Spleen (tissue), 11 donors: Measurements from ENCODE around the gene MAL. TPM values are rescaled to one million over a fixed set of nuclear protein-coding genes. Genes with fewer than 3 reads are reported as not detected.

Experiments used
- DNase-seq: peaks from one replicate; pipeline ENCODE4 v3.0.0-alpha.2; 2020
- H3K27ac ChIP-seq, 8 donors: fragments of 200-600 bp; sonication (generic) in 7 of 8; 1 replicate in 4 of 8; 2 replicates in 4 of 8; pipeline versions ENCODE4 v1.5.0 to v1.8.0; 2016 to 2021; ENCODE audit warnings: inconsistent platforms in 4 of 8, mild to moderate bottlenecking in 4 of 8, moderate library complexity in 1 of 8
- H3K27me3 ChIP-seq, 7 donors: fragments of 200-600 bp; sonication (generic) in 6 of 7; replicated peaks in 1 of 7; 1 replicate in 4 of 7; 2 replicates in 3 of 7; pipeline versions ENCODE4 v1.5.0 to v1.8.0; 2016 to 2021; ENCODE audit warnings: inconsistent platforms in 3 of 7, mild to moderate bottlenecking in 1 of 7
- H3K36me3 ChIP-seq, 6 donors: fragments of 200-600 bp; sonication (generic) in 5 of 6; 1 replicate in 4 of 6; 2 replicates in 2 of 6; pipeline versions ENCODE4 v1.5.0 to v1.8.0; 2016 to 2021; ENCODE audit warnings: inconsistent platforms in 2 of 6
- H3K4me1 ChIP-seq, 6 donors: fragments of 200-600 bp; sonication (generic) in 5 of 6; 1 replicate in 3 of 6; 2 replicates in 3 of 6; pipeline versions ENCODE4 v1.5.0 to v1.8.0; 2016 to 2021; ENCODE audit warnings: inconsistent platforms in 3 of 6
- H3K4me3 ChIP-seq, 8 donors: fragments of 200-600 bp; sonication (generic) in 7 of 8; 1 replicate in 4 of 8; 2 replicates in 4 of 8; pipeline versions ENCODE4 v1.5.0 to v1.8.0; 2016 to 2021; ENCODE audit warnings: inconsistent platforms in 4 of 8, mild to moderate bottlenecking in 4 of 8, moderate library complexity in 2 of 8
- H3K9me3 ChIP-seq, 8 donors: fragments of 200-600 bp; sonication (generic) in 7 of 8; 1 replicate in 4 of 8; 2 replicates in 4 of 8; pipeline versions ENCODE4 v1.5.0 to v1.8.0; 2016 to 2021; ENCODE audit warnings: inconsistent platforms in 4 of 8
- POLR2A ChIP-seq, 3 donors: fragments of 450-650 bp; IDR thresholded peaks; one replicate each; pipeline ENCODE4 v1.5.1; 2017; ENCODE audit warnings: antibody characterized with exemption in 3 of 3, mild to moderate bottlenecking in 1 of 3
- POLR2AphosphoS5 ChIP-seq, 3 donors: sonication (generic); formaldehyde crosslinking; IDR thresholded peaks; one replicate each; pipeline ENCODE4 v1.5.1; 2017; ENCODE audit warnings: antibody characterized with exemption in 3 of 3
- WGBS, 5 donors: extraction: QIAGEN DNeasy Blood & Tissue Kit in 3 of 5; methylation state at CpG; one replicate each; pipeline versions ENCODE4 v1.1.5 to v1.1.7; 2013 to 2018; 5-methylcytosine and 5-hydroxymethylcytosine counted together
- intact Hi-C: fragments of 100-400 bp; cut with DNase I; formaldehyde crosslinking; loops from one replicate; pipeline ENCODE4 v1.15.0; 2023; ENCODE audit warnings: low total_unique reads
- polyA plus RNA-seq, 3 donors: library from polyadenylated mRNA; stranded (reverse); fragments of 200-250 nt; gene quantifications; one replicate each; pipeline ENCODE4 v1.2.1, GENCODE V29; 2013
- total RNA-seq, 7 donors: library from RNA; depleted of rRNA in 3 of 7; stranded (reverse); fragments of >200 nt in 3 of 7; fragmentation: NEBNext Ultra II Directional in 4 of 7; extraction: Animal tissue kit (Norgen Biotek cat#: 25700) in 4 of 7; gene quantifications; one replicate each; pipeline versions ENCODE4 v1.1.0 to v1.2.1, GENCODE V29; 2016 to 2021
- TF ChIP-seq, protein P1 (sequence below), 11 experiments: fragments of 200-600 bp in 7 of 11; fragments of 450-650 bp in 4 of 11; sonication (generic) in 4 of 11; IDR thresholded peaks in 8 of 11; conservative IDR thresholded peaks in 3 of 11; 1 replicate in 7 of 11; 2 replicates in 4 of 11; pipeline versions ENCODE4 v1.4.0 to v1.8.0; 2016 to 2021; ENCODE audit warnings: antibody characterized with exemption in 11 of 11, inconsistent platforms in 4 of 11, mild to moderate bottlenecking in 1 of 11
- donor health status: healthy with polysubstance abuse.
- donor health status: DM: no; HTN: no; CAD: no; lungs with moderate emphysema.
- donor health status: DM: no; HTN: no; CAD: no.
- donor health status: Bipolar disorder and iron deficiency.
- donor health status: healthy.
- donor health status: DM: no; HTN: no; CAD: no.
- donor health status: DM: yes; HTN: yes; CAD: no.

The MAL gene
- total and polyA plus RNA-seq, 10 donors: 4.7 to 18.8 (median 8.7) TPM

- 81 to 87% (median 86%) methylated on average over 31 of the region's 31 CpGs for WGBS, 5 donors
- H3K4me1 ChIP-seq: peaks cover 0 to 4% (median 0%) of the 10 kb centered on the region in 6 donors
- H3K27ac ChIP-seq: no peak overlapping the region
- peaks cover 0 to 39% (median 6%) of the 10 kb centered on the region in 7 donors for H3K27me3 ChIP-seq
- H3K9me3 ChIP-seq: no peaks in the 10 kb centered on the region
- no peak overlapping the region for H3K4me3 ChIP-seq
- intact Hi-C loops: no loop called here
- no peaks in the 10 kb centered on the region for H3K36me3 ChIP-seq
- TF ChIP-seq, protein P1, sequence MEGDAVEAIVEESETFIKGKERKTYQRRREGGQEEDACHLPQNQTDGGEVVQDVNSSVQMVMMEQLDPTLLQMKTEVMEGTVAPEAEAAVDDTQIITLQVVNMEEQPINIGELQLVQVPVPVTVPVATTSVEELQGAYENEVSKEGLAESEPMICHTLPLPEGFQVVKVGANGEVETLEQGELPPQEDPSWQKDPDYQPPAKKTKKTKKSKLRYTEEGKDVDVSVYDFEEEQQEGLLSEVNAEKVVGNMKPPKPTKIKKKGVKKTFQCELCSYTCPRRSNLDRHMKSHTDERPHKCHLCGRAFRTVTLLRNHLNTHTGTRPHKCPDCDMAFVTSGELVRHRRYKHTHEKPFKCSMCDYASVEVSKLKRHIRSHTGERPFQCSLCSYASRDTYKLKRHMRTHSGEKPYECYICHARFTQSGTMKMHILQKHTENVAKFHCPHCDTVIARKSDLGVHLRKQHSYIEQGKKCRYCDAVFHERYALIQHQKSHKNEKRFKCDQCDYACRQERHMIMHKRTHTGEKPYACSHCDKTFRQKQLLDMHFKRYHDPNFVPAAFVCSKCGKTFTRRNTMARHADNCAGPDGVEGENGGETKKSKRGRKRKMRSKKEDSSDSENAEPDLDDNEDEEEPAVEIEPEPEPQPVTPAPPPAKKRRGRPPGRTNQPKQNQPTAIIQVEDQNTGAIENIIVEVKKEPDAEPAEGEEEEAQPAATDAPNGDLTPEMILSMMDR (IDR thresholded peaks at IDR 0.05 in 8 of 11, conservative IDR thresholded peaks at IDR 0.05 in 3 of 11): no peak
- TF ChIP-seq POLR2AphosphoS5 (IDR thresholded peaks at IDR 0.05) (no peak), POLR2A (IDR thresholded peaks at IDR 0.05) (no peak)
- peak; percentile 60 for DNase-seq
Measured at GRCh38 chr2:94993176-94994062, 32.1 kb upstream of the MAL start.

- H3K36me3 ChIP-seq: no peaks in the 10 kb centered on the region
- intact Hi-C loops: no loop called here
- TF ChIP-seq, protein P1 (IDR thresholded peaks at IDR 0.05 in 8 of 11, conservative IDR thresholded peaks at IDR 0.05 in 3 of 11): no peak
- TF ChIP-seq POLR2A (IDR thresholded peaks at IDR 0.05): no peak
- TF ChIP-seq POLR2AphosphoS5 (IDR thresholded peaks at IDR 0.05): no peak
- no peak overlapping the region for H3K27ac ChIP-seq
- WGBS, 5 donors: 84 to 88% (median 86%) methylated on average over 16 of the region's 16 CpGs
- H3K4me3 ChIP-seq: no peak overlapping the region
- no peaks in the 10 kb centered on the region for H3K9me3 ChIP-seq
- peaks cover 0 to 47% (median 13%) of the 10 kb centered on the region in 7 donors for H3K27me3 ChIP-seq
- H3K4me1 ChIP-seq: peaks cover 0 to 6% (median 0%) of the 10 kb centered on the region in 6 donors
- peak; percentile 57 for DNase-seq
Measured at GRCh38 chr2:94994063-94994913, 31.2 kb upstream of the MAL start.

DNA sequence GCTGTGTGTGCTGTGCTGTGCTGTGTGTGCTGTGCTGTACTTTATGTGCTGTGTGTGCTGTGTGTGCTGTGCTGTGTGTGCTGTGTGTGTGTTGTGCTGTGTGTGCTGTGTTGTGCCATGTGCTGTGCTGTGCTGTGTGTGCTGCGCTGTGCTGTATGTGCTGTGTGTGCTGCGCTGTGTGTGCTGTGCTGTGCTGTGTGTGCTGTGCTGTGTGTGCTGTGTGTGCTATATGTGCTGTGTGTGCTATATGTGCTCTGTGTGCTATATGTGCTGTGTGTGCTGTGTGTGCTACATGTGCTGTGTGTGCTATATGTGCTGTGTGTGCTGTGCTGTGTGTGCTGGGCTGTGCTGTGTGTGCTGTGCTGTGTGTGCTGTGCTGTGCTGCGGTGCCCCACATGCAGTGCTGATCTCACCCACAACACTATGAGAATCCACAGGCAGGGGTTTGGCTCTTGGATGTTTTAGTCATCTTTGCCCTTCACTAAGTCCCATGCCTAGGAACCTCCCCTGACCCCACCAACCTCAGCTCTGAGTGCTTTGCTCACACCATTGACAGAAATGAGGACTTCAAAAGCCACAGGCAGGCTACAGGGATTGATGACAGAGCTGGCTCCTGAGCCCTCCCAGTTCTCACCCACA lies 30.5 kb upstream of the MAL start:
- H3K9me3 ChIP-seq: no peaks in the 10 kb centered on the region
- H3K27me3 ChIP-seq: peaks cover 0 to 54% (median 15%) of the 10 kb centered on the region in 7 donors
- H3K4me1 ChIP-seq: peaks cover 0 to 6% (median 0%) of the 10 kb centered on the region in 6 donors
- intact Hi-C loops: no loop called here
- H3K36me3 ChIP-seq: no peaks in the 10 kb centered on the region
- no peak overlapping the region for H3K27ac ChIP-seq
- peak; percentile 50 for DNase-seq
- TF ChIP-seq POLR2AphosphoS5 (IDR thresholded peaks at IDR 0.05): no peak
- TF ChIP-seq POLR2A (IDR thresholded peaks at IDR 0.05): no peak
- TF ChIP-seq, protein P1 (IDR thresholded peaks at IDR 0.05 in 8 of 11, conservative IDR thresholded peaks at IDR 0.05 in 3 of 11): no peak
- no peak overlapping the region for H3K4me3 ChIP-seq
- WGBS, 5 donors: 79 to 98% (median 92%) methylated on average over 3 of the region's 3 CpGs
